ENCODE data around the gene KCNJ5.

GRCh38 chr11:128961645-128962044, 70.5 kb downstream of the KCNJ5 start:
- TF ChIP-seq CTCF (conservative IDR thresholded peaks at IDR 0.05) (no peak), ZFX (IDR thresholded peaks at IDR 0.05) (no peak)

All from C4-2B (cell line).